Spleen (tissue), 11 donors: ENCODE results near the gene KIF7. TPM values are rescaled to one million over a fixed set of nuclear protein-coding genes. Genes with fewer than 3 reads are reported as not detected.

Experiments
- DNase-seq: peaks from one replicate; pipeline ENCODE4 v3.0.0-alpha.2; 2020
- H3K27ac ChIP-seq, 8 donors: fragments of 200-600 bp; sonication (generic) in 7 of 8; 1 replicate in 4 of 8; 2 replicates in 4 of 8; pipeline versions ENCODE4 v1.5.0 to v1.8.0; 2016 to 2021; ENCODE audit warnings: inconsistent platforms in 4 of 8, mild to moderate bottlenecking in 4 of 8, moderate library complexity in 1 of 8
- H3K27me3 ChIP-seq, 7 donors: fragments of 200-600 bp; sonication (generic) in 6 of 7; replicated peaks in 1 of 7; 1 replicate in 4 of 7; 2 replicates in 3 of 7; pipeline versions ENCODE4 v1.5.0 to v1.8.0; 2016 to 2021; ENCODE audit warnings: inconsistent platforms in 3 of 7, mild to moderate bottlenecking in 1 of 7
- H3K36me3 ChIP-seq, 6 donors: fragments of 200-600 bp; sonication (generic) in 5 of 6; 1 replicate in 4 of 6; 2 replicates in 2 of 6; pipeline versions ENCODE4 v1.5.0 to v1.8.0; 2016 to 2021; ENCODE audit warnings: inconsistent platforms in 2 of 6
- H3K4me1 ChIP-seq, 6 donors: fragments of 200-600 bp; sonication (generic) in 5 of 6; 1 replicate in 3 of 6; 2 replicates in 3 of 6; pipeline versions ENCODE4 v1.5.0 to v1.8.0; 2016 to 2021; ENCODE audit warnings: inconsistent platforms in 3 of 6
- H3K4me3 ChIP-seq, 8 donors: fragments of 200-600 bp; sonication (generic) in 7 of 8; 1 replicate in 4 of 8; 2 replicates in 4 of 8; pipeline versions ENCODE4 v1.5.0 to v1.8.0; 2016 to 2021; ENCODE audit warnings: inconsistent platforms in 4 of 8, mild to moderate bottlenecking in 4 of 8, moderate library complexity in 2 of 8
- H3K9me3 ChIP-seq, 8 donors: fragments of 200-600 bp; sonication (generic) in 7 of 8; 1 replicate in 4 of 8; 2 replicates in 4 of 8; pipeline versions ENCODE4 v1.5.0 to v1.8.0; 2016 to 2021; ENCODE audit warnings: inconsistent platforms in 4 of 8
- POLR2A ChIP-seq, 3 donors: fragments of 450-650 bp; IDR thresholded peaks; one replicate each; pipeline ENCODE4 v1.5.1; 2017; ENCODE audit warnings: antibody characterized with exemption in 3 of 3, mild to moderate bottlenecking in 1 of 3
- POLR2AphosphoS5 ChIP-seq, 3 donors: sonication (generic); formaldehyde crosslinking; IDR thresholded peaks; one replicate each; pipeline ENCODE4 v1.5.1; 2017; ENCODE audit warnings: antibody characterized with exemption in 3 of 3
- WGBS, 5 donors: extraction: QIAGEN DNeasy Blood & Tissue Kit in 3 of 5; methylation state at CpG; one replicate each; pipeline versions ENCODE4 v1.1.5 to v1.1.7; 2013 to 2018; 5-methylcytosine and 5-hydroxymethylcytosine counted together
- intact Hi-C: fragments of 100-400 bp; cut with DNase I; formaldehyde crosslinking; loops from one replicate; pipeline ENCODE4 v1.15.0; 2023; ENCODE audit warnings: low total_unique reads
- polyA plus RNA-seq, 3 donors: library from polyadenylated mRNA; stranded (reverse); fragments of 200-250 nt; gene quantifications; one replicate each; pipeline ENCODE4 v1.2.1, GENCODE V29; 2013
- total RNA-seq, 7 donors: library from RNA; depleted of rRNA in 3 of 7; stranded (reverse); fragments of >200 nt in 3 of 7; fragmentation: NEBNext Ultra II Directional in 4 of 7; extraction: Animal tissue kit (Norgen Biotek cat#: 25700) in 4 of 7; gene quantifications; one replicate each; pipeline versions ENCODE4 v1.1.0 to v1.2.1, GENCODE V29; 2016 to 2021
- TF ChIP-seq, protein P1 (sequence below), 11 experiments: fragments of 200-600 bp in 7 of 11; fragments of 450-650 bp in 4 of 11; sonication (generic) in 4 of 11; IDR thresholded peaks in 8 of 11; conservative IDR thresholded peaks in 3 of 11; 1 replicate in 7 of 11; 2 replicates in 4 of 11; pipeline versions ENCODE4 v1.4.0 to v1.8.0; 2016 to 2021; ENCODE audit warnings: antibody characterized with exemption in 11 of 11, inconsistent platforms in 4 of 11, mild to moderate bottlenecking in 1 of 11
- donor health status: healthy with polysubstance abuse.
- donor health status: DM: no; HTN: no; CAD: no; lungs with moderate emphysema.
- donor health status: DM: no; HTN: no; CAD: no.
- donor health status: Bipolar disorder and iron deficiency.
- donor health status: healthy.
- donor health status: DM: no; HTN: no; CAD: no.
- donor health status: DM: yes; HTN: yes; CAD: no.

Gene KIF7
- total and polyA plus RNA-seq, 10 donors = 1.1 to 3.9 (median 2.3) TPM

DNA sequence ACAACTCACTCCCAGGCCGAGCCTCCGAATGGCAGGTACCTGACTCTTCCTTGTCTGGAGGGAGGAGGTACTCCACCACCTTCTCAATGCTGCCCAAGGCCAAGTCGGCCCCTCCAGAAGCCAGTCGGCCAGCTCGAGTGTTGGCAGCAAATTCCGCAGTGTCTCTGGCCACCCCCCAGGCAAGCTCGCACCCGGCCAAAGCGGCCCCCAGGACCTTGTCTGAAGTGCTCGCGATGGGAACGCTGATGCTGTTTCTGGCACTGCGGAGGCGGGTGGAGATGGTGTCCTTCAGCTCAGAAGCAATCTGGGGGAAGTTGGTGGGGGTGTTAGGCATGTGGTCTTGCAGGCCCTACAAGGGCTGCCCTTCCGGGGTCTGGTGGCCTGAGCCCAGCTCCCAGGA, 14.7 kb upstream of the KIF7 start:
- TF ChIP-seq, protein P1, sequence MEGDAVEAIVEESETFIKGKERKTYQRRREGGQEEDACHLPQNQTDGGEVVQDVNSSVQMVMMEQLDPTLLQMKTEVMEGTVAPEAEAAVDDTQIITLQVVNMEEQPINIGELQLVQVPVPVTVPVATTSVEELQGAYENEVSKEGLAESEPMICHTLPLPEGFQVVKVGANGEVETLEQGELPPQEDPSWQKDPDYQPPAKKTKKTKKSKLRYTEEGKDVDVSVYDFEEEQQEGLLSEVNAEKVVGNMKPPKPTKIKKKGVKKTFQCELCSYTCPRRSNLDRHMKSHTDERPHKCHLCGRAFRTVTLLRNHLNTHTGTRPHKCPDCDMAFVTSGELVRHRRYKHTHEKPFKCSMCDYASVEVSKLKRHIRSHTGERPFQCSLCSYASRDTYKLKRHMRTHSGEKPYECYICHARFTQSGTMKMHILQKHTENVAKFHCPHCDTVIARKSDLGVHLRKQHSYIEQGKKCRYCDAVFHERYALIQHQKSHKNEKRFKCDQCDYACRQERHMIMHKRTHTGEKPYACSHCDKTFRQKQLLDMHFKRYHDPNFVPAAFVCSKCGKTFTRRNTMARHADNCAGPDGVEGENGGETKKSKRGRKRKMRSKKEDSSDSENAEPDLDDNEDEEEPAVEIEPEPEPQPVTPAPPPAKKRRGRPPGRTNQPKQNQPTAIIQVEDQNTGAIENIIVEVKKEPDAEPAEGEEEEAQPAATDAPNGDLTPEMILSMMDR (IDR thresholded peaks at IDR 0.05 in 8 of 11, conservative IDR thresholded peaks at IDR 0.05 in 3 of 11) = no peak
- no peak for TF ChIP-seq POLR2A (IDR thresholded peaks at IDR 0.05)
- TF ChIP-seq POLR2AphosphoS5 (IDR thresholded peaks at IDR 0.05) = no peak
- Histone ChIP-seq H3K27me3 (peaks cover 0 to 21% (median 5%) of the 10 kb centered on the region in 7 donors), H3K27ac (no peak overlapping the region), H3K9me3 (no peaks in the 10 kb centered on the region), H3K4me1 (peaks cover 0 to 12% (median 9%) of the 10 kb centered on the region in 6 donors), H3K36me3 (no peaks in the 10 kb centered on the region), H3K4me3 (no peak overlapping the region)
- 88 to 94% (median 93%) methylated on average over 11 to 15 of the region's 15 CpGs for WGBS, 5 donors
- intact Hi-C loops = no loop called here
- DNase-seq = no peak

DNA sequence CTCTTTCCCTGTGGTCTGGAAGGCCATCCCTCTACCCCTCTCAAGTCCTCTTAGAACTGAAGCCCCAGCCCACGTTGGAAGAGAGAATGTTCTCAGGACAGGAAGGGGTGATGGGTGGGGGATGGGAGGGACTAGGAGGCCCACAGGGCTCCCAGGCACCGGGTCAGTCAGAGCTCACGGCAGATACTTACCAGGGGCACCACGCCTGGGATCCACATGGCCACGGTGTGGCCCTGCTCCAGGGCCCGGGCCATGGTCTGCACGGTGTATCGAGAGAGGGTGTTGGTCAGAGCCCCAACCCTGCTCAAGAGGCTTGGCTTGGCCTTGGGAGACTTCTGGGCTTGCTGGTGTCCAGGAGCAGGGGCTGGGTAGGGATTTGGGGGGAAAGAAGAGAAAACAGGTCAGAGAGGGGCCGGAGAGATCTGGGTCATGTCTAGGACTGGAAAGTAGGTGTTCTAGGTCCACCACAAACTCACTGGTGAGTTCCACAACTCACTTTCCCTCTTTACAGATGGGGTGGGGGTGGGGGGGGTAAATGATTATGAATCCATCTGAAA, 14.1 kb upstream of the KIF7 start:
- H3K27ac ChIP-seq = no peak overlapping the region
- no peak for DNase-seq
- no peak for TF ChIP-seq POLR2A (IDR thresholded peaks at IDR 0.05)
- TF ChIP-seq POLR2AphosphoS5 (IDR thresholded peaks at IDR 0.05) = no peak
- TF ChIP-seq, protein P1 (IDR thresholded peaks at IDR 0.05 in 8 of 11, conservative IDR thresholded peaks at IDR 0.05 in 3 of 11) = no peak
- no peaks in the 10 kb centered on the region for H3K36me3 ChIP-seq
- peaks cover 0 to 18% (median 12%) of the 10 kb centered on the region in 6 donors for H3K4me1 ChIP-seq
- H3K9me3 ChIP-seq = no peaks in the 10 kb centered on the region
- peaks cover 0 to 26% (median 5%) of the 10 kb centered on the region in 7 donors for H3K27me3 ChIP-seq
- intact Hi-C loops = no loop called here
- H3K4me3 ChIP-seq = no peak overlapping the region
- 72 to 92% (median 77%) methylated on average over 8 to 9 of the region's 9 CpGs for WGBS, 5 donors

DNA sequence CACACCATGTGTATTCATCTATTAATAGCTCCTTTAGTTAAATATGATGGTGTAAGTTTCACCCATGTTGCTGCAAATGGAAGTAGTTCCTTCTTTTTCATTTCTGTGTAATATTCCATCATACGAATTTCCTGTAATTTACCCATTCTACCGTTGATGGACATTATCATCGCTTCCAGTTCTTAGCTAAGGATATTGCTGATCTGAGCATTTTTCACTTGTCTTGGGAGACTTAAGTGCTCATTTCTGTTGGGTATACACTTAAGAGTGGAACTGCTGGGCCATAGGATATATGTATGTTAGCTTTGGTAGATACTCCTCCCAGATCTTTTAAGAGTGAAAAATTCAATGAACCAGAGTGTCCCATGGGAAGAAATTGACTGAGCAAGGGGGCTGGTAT, 12.9 kb upstream of the KIF7 start:
- Histone ChIP-seq H3K9me3 (no peaks in the 10 kb centered on the region), H3K27me3 (peaks cover 0 to 28% (median 5%) of the 10 kb centered on the region in 7 donors), H3K4me1 (peaks cover 0 to 18% (median 12%) of the 10 kb centered on the region in 6 donors), H3K36me3 (no peaks in the 10 kb centered on the region), H3K27ac (no peak overlapping the region), H3K4me3 (no peak overlapping the region)
- DNase-seq = no peak
- WGBS, 5 donors = 88 to 98% (median 91%) methylated on average over 3 of the region's 3 CpGs
- no peak for TF ChIP-seq POLR2A (IDR thresholded peaks at IDR 0.05)
- TF ChIP-seq, protein P1 (IDR thresholded peaks at IDR 0.05 in 8 of 11, conservative IDR thresholded peaks at IDR 0.05 in 3 of 11) = no peak
- no peak for TF ChIP-seq POLR2AphosphoS5 (IDR thresholded peaks at IDR 0.05)
- intact Hi-C loops = no loop called here

DNA sequence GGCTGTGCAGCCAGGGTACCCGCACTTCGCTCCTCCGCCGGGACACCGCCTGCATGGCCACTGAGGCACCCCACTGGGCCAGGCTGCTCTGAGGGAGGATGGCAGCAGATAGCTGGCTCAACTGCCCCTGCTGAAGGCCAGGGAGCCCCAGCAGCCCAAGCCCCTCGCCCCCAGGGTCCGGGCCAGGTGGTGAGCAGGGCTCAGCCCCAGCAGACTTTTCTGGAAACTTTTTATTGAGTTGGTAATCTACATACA, 12.4 kb upstream of the KIF7 start:
- Histone ChIP-seq H3K36me3 (no peaks in the 10 kb centered on the region), H3K9me3 (no peaks in the 10 kb centered on the region), H3K27me3 (peaks cover 0 to 34% (median 5%) of the 10 kb centered on the region in 7 donors), H3K4me3 (no peak overlapping the region), H3K4me1 (peaks cover 0 to 18% (median 12%) of the 10 kb centered on the region in 6 donors), H3K27ac (no peak overlapping the region)
- no peak for DNase-seq
- TF ChIP-seq POLR2A (IDR thresholded peaks at IDR 0.05) = no peak
- TF ChIP-seq POLR2AphosphoS5 (IDR thresholded peaks at IDR 0.05) = no peak
- 89 to 97% (median 95%) methylated on average over 7 of the region's 7 CpGs for WGBS, 5 donors
- intact Hi-C loops = no loop called here
